HT1080 (cell line): Measurements from ENCODE around the gene CEBPA. TPM values are rescaled to one million over a fixed set of nuclear protein-coding genes. Genes with fewer than 3 reads are reported as not detected.
A peak's percentile ranks its signal among the peaks of the same experiment; 100 is the strongest.

ENCODE experiments used
- DNase-seq: peaks from one replicate; pipeline ENCODE4 v3.0.0-alpha.2; 2015; ENCODE audit warnings: low read depth
- total RNA-seq: library from RNA; depleted of rRNA; stranded (reverse); fragments of >200 nt; shearing (Covaris generic); gene quantifications from 2 replicates; pipeline ENCODE4 v1.2.3, GENCODE V29; 2014

Gene CEBPA
- total RNA-seq, 1 experiment from 2014 or later = 1.7 TPM

GRCh38 chr19:33289261-33289660, 13.1 kb downstream of the CEBPA start:
- no peak for DNase-seq

GRCh38 chr19:33288666-33289065, 13.7 kb downstream of the CEBPA start:
- no peak for DNase-seq

DNA sequence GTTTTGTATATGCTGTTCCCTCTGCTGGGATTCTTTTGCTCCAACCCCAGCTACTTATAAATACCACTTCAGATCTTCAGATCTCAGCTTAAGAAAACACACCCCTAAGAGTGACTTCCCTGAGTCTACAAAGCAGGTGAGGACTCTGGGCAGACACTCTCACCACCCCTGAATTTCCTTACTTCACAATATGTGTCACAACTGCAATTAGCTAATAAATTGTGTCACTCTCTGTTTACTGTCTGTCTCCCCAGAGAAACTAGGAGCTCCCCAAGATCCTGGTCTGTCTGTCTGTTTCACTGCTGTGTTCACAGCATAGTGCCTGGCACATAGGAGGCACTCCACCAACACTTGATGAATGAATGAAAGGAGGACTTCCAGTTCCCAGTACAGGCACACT, 14.4 kb downstream of the CEBPA start:
- DNase-seq = no peak

- no peak for DNase-seq
Observed at GRCh38 chr19:33287438-33287837, 14.9 kb downstream of the CEBPA start.

DNA sequence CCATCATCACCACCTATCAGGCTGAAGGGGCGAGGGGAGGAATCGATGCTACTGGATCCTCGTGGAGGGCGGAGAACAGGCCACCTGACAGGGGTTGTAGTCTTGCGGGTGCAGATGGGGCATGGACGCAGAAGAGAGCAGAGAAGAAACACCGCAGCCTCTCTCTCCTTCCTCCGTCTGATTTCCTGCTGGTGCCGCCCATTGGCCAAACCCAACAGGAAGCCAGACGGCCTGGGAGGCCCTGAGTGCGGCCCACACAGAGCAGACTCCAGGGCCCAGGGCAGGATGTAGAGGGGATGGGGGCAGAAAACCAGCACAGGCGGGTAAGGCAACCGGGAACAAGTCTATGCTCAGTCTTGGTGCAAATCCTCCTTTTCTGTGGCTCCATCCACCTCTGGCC, 15.4 kb downstream of the CEBPA start:
- DNase-seq = no peak

DNA sequence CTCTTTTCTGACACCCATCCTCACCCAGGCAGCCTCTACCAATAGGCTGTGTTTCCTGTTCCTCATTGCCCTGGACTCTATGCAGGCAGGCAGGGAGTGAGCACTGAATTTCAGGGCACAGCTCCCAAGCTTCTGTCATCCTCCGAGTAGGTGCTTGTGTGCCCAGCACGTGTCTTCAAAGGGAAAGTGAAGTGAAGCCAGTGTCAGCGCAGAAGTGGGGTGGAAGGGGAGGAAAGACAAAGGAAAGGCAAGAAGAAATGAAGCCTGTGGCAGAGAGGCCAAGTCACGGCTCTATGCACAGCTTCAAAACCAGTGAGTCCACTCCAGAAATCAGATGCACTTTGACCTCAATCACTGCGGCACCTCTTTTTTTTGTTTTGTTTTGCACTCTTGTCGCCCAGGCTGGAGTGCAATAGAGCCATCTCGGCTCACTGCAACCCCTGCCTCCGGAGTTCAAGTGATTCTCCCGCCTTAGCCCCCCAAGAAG, 16.9 kb downstream of the CEBPA start:
- DNase-seq = no peak

GRCh38 chr19:33284756-33285155, 17.6 kb downstream of the CEBPA start:
- no peak for DNase-seq

- DNase-seq = no peak
Observed at GRCh38 chr19:33284146-33284643, 18.1 kb downstream of the CEBPA start.

GRCh38 chr19:33283589-33283988, 18.7 kb downstream of the CEBPA start:
- DNase-seq = no peak

GRCh38 chr19:33282036-33282671, 20.2 kb downstream of the CEBPA start:
- DNase-seq = peak; percentile 57

DNA sequence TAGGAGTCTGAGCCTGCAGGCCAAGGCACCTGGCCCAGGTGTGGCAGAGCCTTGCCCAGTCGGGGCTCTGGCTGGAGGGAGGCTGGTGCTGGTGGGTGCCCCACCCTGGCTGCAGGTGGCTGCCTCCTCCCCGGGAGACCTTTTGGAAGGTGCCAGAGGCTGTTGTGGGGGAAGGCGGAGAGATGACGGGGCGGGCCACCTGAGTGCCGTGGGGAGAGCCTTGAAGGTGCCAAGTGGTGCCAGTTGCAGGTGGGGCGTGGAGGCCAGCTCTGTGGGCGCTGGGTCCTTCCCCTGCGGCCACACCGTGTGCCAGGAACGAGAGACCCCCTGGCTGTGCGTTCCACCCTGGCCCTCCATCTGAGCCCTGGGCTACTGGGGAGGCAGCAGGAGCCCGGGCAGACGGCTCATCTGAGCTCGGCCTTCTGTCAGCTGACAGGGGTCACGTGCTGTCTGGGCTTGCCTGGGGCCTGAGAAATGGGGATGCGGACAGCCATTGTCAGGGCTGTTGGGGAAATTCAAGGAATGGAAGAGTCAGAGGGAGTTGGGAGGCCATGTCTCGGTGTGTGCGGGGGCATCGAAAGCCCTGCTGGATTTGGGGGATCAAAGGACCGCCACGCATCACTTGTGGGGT, 20.9 kb downstream of the CEBPA start:
- DNase-seq = no peak

- no peak for DNase-seq
Observed at GRCh38 chr19:33280351-33280921, 21.9 kb downstream of the CEBPA start.

DNA sequence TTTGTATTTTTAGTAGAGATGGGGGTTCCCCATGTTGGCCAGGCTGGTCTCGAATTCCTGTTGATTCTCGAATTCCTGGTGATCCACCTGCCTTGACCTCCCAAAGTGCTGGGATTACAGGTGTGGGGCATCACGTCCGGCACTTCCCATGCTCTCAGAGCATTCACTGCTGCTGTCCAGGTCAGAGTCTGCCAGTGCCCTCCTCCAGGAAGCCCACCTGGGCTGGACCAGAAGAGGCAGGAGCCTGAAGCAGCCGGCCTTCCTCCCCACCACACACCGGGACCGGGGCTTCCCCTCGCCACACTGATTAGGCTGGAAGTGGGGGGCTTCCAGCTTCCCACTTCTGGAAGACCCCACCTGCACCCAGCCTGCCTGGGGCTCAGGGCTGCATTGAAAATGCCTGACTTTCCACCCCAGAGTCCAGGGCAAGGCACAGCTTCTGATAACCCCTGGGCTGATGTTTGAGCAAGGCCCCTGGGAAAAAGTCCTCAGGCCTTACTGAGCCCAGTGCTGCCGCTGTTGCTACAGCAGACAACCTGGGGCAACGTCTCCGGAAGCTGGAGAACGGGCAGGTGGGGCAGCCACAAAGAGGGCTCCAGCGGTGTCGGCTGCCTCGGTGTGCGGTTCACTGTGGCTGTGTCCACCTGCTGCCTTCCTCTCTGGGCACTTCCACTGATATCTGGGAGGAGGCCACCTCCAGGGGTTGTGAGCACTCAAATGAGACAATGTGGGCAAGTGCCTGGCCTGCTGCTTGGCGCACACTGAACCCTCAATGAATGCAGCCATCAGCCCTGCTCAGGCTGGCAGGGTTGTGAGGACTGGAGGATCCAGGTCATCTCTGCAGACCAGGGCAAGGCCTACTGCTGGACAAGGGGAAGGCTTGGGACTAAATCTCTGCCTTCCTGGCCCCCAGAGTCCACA, 22.6 kb downstream of the CEBPA start:
- DNase-seq = no peak

GRCh38 chr19:33278403-33279269, 23.7 kb downstream of the CEBPA start:
- no peak for DNase-seq

DNA sequence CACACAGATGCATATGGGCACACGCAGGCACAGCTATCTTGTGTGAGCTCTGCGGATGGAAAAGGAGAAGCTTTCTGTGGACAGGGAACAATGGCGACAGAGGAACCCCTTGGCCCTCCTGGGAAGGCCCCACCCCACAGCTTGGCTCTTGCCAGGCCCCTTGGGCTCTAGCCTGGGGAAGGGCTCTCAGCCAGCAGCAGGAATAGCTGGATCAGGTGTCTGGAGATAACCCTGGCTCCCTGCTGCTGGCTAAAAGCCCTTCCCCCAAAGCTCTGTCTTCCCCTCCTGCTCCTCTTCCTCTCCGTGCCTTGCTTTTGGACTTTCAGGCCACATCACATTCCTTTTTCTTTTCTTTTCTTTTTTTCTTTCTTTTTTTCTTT, 24.3 kb downstream of the CEBPA start:
- no peak for DNase-seq

DNA sequence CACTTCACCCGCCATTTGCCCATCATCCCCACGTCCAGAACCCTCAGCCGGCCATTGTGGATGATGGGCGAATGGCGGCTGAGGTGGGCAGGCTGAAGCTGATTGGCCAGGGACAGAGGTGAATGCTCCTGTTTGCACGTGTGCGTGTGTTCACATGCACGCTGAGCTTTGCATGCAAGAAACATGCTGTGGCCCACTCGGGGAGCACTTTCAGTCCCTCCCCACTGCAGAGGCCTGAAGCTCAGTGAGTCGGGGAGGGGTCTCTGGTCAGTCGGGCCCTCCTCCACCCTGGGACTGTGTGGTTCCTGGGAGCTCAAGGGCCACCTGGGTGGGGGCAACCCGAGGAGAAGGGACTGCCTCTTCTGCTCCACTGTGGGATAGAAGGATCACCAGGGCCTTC, 24.9 kb downstream of the CEBPA start:
- no peak for DNase-seq

GRCh38 chr19:33275933-33276619, 26.3 kb downstream of the CEBPA start:
- no peak for DNase-seq

- no peak for DNase-seq
Observed at GRCh38 chr19:33275559-33275932, 26.8 kb downstream of the CEBPA start.

DNA sequence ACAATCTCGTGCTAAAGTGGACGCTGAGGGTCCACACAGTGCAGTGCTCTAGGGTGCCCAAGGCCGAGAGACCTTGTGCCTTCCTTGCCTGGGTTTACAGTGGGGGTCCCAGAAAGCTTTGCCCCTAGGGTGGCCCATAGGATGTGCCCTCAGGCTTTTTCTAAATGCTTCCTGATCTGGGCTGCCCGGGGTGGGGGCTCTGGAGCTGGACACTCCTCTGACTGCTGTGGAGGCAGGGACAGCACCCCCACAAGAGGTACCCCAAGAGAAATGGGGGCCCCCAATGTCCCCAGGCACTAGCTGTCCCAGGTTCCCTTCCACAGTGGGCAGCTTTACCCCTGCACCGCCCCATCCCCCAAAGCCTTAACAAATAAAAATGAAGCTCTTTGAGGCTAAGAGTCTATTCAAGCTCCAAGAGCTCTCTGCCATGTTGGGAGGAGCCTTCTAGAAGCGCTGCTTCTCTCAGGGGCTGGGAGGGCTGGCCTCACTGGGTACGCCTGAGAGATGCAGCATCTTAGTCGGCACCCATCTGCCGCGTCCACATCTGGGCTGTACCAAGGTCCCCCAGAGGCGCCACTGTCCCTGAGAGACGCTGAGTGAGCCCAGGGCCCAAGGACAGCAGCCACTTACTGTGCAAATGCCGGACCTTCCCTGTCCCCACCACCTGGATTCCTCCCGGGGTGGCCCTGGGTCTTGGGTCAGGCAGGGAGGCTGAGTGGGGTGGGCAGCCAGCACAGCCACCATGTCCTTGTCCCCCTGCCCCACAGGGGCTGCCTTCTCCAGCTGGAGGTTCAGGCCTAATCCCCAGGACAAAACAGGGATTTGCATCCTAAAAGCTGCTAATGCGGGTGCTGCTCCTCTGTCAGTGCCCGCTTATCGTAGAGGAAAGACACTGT, 27.4 kb downstream of the CEBPA start:
- DNase-seq = no peak
